HepG2 (cell line): ENCODE results near the gene POLRMT. TPM values are rescaled to one million over a fixed set of nuclear protein-coding genes. Genes with fewer than 3 reads are reported as not detected.

Source experiments
- GATA4 ChIP-seq: sonication (generic); IDR thresholded peaks from 2 replicates; pipeline ENCODE4 v1.6.1; 2016; ENCODE audit warnings: antibody characterized with exemption, low read depth, borderline replicate concordance
- ISL2 ChIP-seq: sonication (generic); formaldehyde crosslinking; IDR thresholded peaks from 2 replicates; pipeline ENCODE4 v1.5.0; 2020; ENCODE audit warnings: missing genetic modification reagents
- JDP2 ChIP-seq: sonication (generic); formaldehyde crosslinking; IDR thresholded peaks from 2 replicates; pipeline ENCODE4 v1.8.1; 2022; ENCODE audit warnings: missing genetic modification reagents, borderline replicate concordance
- JUN ChIP-seq: sonication (generic); formaldehyde crosslinking; IDR thresholded peaks from 2 replicates; pipeline ENCODE4 v1.4.0; 2020; ENCODE audit warnings: mild to moderate bottlenecking, missing genetic modification reagents
- MAFK ChIP-seq, 2 experiments: IDR thresholded peaks in 1 of 2; conservative IDR thresholded peaks in 1 of 2; 2 replicates each; pipeline ENCODE4 v1.6.1; 2011; ENCODE audit warnings: improper control_type of control experiment in 2 of 2, low read length in 2 of 2
- MBD4 ChIP-seq: IDR thresholded peaks from 2 replicates; pipeline ENCODE4 v1.6.1; 2012; ENCODE audit warnings: low read length, inconsistent platforms, borderline replicate concordance
- NFE2L2 ChIP-seq: fragments of 150-350 bp; IDR thresholded peaks from 2 replicates; pipeline ENCODE4 v1.6.1; 2014; ENCODE audit warnings: low read length
- RELA ChIP-seq: sonication (generic); formaldehyde crosslinking; IDR thresholded peaks from 2 replicates; pipeline ENCODE4 v1.4.0; 2020; ENCODE audit warnings: missing genetic modification reagents
- SRSF1 ChIP-seq: fragments of 200-400 bp; formaldehyde crosslinking; optimal IDR thresholded peaks from 2 replicates; pipeline ENCODE3; 2017; ENCODE audit warnings: mild to moderate bottlenecking, low read depth, low read length, moderate library complexity
- TCF7 ChIP-seq: sonication (generic); IDR thresholded peaks from 2 replicates; pipeline ENCODE4 v1.6.1; 2016; ENCODE audit warnings: antibody characterized with exemption, low read depth
- ZC3H13 ChIP-seq: sonication (generic); formaldehyde crosslinking; IDR thresholded peaks from 2 replicates; pipeline ENCODE4 v1.8.1; 2023; ENCODE audit warnings: mild to moderate bottlenecking, missing genetic modification reagents, moderate library complexity
- ZFP36L2 ChIP-seq: sonication (generic); formaldehyde crosslinking; IDR thresholded peaks from 2 replicates; pipeline ENCODE4 v1.4.0; 2020; ENCODE audit warnings: missing genetic modification reagents
- ZNF136 ChIP-seq: sonication (generic); formaldehyde crosslinking; IDR thresholded peaks from 2 replicates; pipeline ENCODE4 v1.8.1; 2022; ENCODE audit warnings: low read depth, mild to moderate bottlenecking, moderate library complexity, missing genetic modification reagents
- ZNF235 ChIP-seq: sonication (generic); formaldehyde crosslinking; IDR thresholded peaks from 2 replicates; pipeline ENCODE4 v1.8.1; 2023; ENCODE audit warnings: mild to moderate bottlenecking, missing genetic modification reagents, borderline replicate concordance
- ZNF3 ChIP-seq: IDR thresholded peaks from 2 replicates; pipeline ENCODE4 v1.7.0; 2017; ENCODE audit warnings: inconsistent platforms
- polyA plus RNA-seq, 8 experiments: library from polyadenylated mRNA; depleted of rRNA in 3 of 8; stranded (reverse) in 7 of 8; unstranded in 1 of 8; fragments of >200 nt; fragmentation: Illumina TruSeq in 4 of 8; extraction: Trizol in 4 of 8; gene quantifications; 2 replicates each; pipeline versions ENCODE4 v1.2.1 to v1.2.3, GENCODE V29; 2011 to 2016; ENCODE audit warnings: low read depth in 4 of 8, missing spikeins in 1 of 8, mixed read lengths in 1 of 8; ENCODE audit not compliant: insufficient read depth in 1 of 8
- total RNA-seq, 5 experiments: library from RNA; depleted of rRNA; stranded (reverse); fragments of >200 nt; fragmentation: Illumina TruSeq; extraction: Trizol; gene quantifications; 2 replicates each; pipeline ENCODE4 v1.2.3, GENCODE V29; 2016; ENCODE audit warnings: low read depth in 1 of 5
- TF ChIP-seq, protein P1 (sequence below): sonication (generic); formaldehyde crosslinking; IDR thresholded peaks from 2 replicates; pipeline ENCODE4 v1.5.1; 2020; ENCODE audit warnings: mild to moderate bottlenecking, missing genetic modification reagents
- TF ChIP-seq, protein P2 (sequence below): sonication (generic); formaldehyde crosslinking; IDR thresholded peaks from 2 replicates; pipeline ENCODE4 v1.4.0; 2020; ENCODE audit warnings: missing genetic modification reagents
- TF ChIP-seq, protein P3 (sequence below): sonication (generic); formaldehyde crosslinking; IDR thresholded peaks from 2 replicates; pipeline ENCODE4 v1.5.1; 2020; ENCODE audit warnings: missing genetic modification reagents, mild to moderate bottlenecking, borderline replicate concordance
- TF ChIP-seq, protein P4 (sequence below): sonication (generic); formaldehyde crosslinking; IDR thresholded peaks from 2 replicates; pipeline ENCODE4 v1.4.0; 2020; ENCODE audit warnings: missing genetic modification reagents
- TF ChIP-seq, protein P5 (sequence below): sonication (generic); formaldehyde crosslinking; IDR thresholded peaks from 2 replicates; pipeline ENCODE4 v1.4.0; 2020; ENCODE audit warnings: missing genetic modification reagents, low read depth, mild to moderate bottlenecking, borderline replicate concordance

The POLRMT gene
- total and polyA plus RNA-seq, 2 of the 13 experiments (the other 11 are each of a cell fraction or from before 2014, with no cell fraction given) = 78.0 to 101 TPM

DNA sequence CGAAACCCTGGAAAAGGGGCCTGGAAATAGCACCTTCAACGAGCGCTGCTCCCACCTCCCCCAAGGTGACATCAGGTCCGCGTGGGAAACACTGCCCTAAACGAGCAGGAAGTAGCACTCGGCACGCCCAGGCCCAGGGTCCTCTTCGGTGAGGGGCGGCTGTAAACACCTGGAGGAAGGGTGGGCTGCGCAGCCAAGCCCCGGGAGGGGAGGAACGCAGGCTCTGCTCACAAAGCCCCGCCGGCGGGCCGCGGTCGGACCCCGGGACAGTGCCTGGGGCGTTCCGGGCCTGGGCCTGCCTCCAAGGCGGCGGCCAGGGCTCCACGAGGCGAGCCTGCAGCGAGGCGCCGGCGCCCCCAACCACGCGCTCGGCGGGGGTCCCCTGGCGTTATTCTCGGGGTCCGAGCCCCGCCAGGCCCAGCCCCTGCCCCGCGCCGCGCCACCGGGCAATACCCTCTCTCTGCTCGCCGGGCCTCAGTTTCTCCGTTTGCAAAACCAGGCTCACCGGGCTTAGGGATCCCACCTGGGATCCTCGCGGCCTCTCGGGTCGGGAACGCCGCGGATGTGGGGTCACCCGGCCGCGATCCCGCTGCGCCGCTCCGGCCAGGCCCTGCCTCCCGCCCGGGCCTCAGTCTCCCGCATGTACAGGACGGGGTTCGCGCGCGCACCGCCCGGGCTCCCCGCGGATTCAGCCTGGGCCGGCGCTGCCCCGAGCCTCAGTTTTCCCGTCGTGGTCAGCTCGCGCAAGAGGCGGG lies 29.0 kb upstream of the POLRMT start (continued):
- TF ChIP-seq, protein P1, sequence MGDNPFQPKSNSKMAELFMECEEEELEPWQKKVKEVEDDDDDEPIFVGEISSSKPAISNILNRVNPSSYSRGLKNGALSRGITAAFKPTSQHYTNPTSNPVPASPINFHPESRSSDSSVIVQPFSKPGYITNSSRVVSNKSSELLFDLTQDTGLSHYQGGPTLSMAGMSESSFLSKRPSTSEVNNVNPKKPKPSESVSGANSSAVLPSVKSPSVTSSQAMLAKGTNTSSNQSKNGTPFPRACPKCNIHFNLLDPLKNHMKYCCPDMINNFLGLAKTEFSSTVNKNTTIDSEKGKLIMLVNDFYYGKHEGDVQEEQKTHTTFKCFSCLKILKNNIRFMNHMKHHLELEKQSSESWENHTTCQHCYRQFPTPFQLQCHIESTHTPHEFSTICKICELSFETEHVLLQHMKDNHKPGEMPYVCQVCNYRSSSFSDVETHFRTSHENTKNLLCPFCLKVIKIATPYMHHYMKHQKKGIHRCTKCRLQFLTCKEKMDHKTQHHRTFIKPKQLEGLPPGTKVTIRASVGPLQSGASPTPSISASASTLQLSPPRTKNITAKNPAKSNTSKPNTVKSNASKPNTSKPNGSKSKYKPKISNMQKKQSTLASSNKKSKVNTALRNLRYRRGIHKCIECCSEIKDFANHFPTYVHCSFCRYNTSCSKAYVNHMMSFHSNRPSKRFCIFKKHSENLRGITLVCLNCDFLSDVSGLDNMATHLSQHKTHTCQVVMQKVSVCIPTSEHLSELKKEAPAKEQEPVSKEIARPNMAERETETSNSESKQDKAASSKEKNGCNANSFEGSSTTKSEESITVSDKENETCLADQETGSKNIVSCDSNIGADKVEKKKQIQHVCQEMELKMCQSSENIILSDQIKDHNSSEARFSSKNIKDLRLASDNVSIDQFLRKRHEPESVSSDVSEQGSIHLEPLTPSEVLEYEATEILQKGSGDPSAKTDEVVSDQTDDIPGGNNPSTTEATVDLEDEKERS (CRISPR knock-in tag) = no peak
- TF ChIP-seq ZNF235 = no peak
- TF ChIP-seq ZC3H13 = no peak; the same call in 1 of the 2 replicates
- TF ChIP-seq, protein P2, sequence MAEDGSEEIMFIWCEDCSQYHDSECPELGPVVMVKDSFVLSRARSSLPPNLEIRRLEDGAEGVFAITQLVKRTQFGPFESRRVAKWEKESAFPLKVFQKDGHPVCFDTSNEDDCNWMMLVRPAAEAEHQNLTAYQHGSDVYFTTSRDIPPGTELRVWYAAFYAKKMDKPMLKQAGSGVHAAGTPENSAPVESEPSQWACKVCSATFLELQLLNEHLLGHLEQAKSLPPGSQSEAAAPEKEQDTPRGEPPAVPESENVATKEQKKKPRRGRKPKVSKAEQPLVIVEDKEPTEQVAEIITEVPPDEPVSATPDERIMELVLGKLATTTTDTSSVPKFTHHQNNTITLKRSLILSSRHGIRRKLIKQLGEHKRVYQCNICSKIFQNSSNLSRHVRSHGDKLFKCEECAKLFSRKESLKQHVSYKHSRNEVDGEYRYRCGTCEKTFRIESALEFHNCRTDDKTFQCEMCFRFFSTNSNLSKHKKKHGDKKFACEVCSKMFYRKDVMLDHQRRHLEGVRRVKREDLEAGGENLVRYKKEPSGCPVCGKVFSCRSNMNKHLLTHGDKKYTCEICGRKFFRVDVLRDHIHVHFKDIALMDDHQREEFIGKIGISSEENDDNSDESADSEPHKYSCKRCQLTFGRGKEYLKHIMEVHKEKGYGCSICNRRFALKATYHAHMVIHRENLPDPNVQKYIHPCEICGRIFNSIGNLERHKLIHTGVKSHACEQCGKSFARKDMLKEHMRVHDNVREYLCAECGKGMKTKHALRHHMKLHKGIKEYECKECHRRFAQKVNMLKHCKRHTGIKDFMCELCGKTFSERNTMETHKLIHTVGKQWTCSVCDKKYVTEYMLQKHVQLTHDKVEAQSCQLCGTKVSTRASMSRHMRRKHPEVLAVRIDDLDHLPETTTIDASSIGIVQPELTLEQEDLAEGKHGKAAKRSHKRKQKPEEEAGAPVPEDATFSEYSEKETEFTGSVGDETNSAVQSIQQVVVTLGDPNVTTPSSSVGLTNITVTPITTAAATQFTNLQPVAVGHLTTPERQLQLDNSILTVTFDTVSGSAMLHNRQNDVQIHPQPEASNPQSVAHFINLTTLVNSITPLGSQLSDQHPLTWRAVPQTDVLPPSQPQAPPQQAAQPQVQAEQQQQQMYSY (CRISPR knock-in tag) = no peak
- TF ChIP-seq GATA4 = no peak
- TF ChIP-seq, protein P3, sequence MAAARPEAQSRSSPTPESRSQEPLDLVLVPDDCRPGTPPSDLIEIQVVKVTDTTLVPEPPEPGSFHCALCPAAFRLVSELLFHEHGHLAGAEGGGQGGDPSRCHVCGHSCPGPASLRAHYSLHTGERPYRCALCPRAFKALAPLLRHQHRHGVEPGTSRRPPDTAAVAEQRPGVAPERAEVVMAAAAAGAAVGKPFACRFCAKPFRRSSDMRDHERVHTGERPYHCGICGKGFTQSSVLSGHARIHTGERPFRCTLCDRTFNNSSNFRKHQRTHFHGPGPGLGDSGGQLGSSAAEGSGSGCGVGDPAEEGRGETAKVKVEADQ = no peak
- TF ChIP-seq, protein P4, sequence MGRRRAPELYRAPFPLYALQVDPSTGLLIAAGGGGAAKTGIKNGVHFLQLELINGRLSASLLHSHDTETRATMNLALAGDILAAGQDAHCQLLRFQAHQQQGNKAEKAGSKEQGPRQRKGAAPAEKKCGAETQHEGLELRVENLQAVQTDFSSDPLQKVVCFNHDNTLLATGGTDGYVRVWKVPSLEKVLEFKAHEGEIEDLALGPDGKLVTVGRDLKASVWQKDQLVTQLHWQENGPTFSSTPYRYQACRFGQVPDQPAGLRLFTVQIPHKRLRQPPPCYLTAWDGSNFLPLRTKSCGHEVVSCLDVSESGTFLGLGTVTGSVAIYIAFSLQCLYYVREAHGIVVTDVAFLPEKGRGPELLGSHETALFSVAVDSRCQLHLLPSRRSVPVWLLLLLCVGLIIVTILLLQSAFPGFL (CRISPR knock-in tag) = no peak
- no peak for TF ChIP-seq JDP2 (CRISPR knock-in tag)
- no peak for TF ChIP-seq ISL2
- TF ChIP-seq NFE2L2 = no peak
- TF ChIP-seq JUN (CRISPR knock-in tag) = no peak
- TF ChIP-seq, protein P5, sequence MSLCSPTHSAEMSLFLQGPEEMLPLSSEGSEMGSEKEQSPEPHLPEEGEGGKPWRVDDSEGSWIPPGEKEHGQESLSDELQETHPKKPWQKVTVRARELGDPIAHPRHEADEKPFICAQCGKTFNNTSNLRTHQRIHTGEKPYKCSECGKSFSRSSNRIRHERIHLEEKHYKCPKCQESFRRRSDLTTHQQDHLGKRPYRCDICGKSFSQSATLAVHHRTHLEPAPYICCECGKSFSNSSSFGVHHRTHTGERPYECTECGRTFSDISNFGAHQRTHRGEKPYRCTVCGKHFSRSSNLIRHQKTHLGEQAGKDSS = no peak
- no peak for TF ChIP-seq RELA (CRISPR knock-in tag)
- TF ChIP-seq ZNF136 (CRISPR knock-in tag) = no peak
- TF ChIP-seq ZNF3 (CRISPR knock-in tag) = no peak
- TF ChIP-seq TCF7 = no peak
- TF ChIP-seq ZFP36L2 = no peak
- no peak for TF ChIP-seq MBD4
- TF ChIP-seq SRSF1 = no peak
- no peak for TF ChIP-seq MAFK (conservative IDR thresholded peaks at IDR 0.05 in 1 of 2, IDR thresholded peaks at IDR 0.05 in 1 of 2; ENCODE audit: low read length in 2 of 2)
